ENCODE measurements around the gene TPSD1.
"Not testable (repeated sequence)": the region's sequence is repeated elsewhere in the genome, so short reads cannot be mapped to it uniquely, and the experiment has no call there.

TPSD1 gene

GRCh38 chr16:1228227-1228626, 27.6 kb upstream of the TPSD1 start:
- H3K27me3 ChIP-seq (ENCODE audit: insufficient read depth, low read depth) = peaks cover 35% of the 10 kb centered on the region
- H3K9ac ChIP-seq; H3K27ac ChIP-seq; H3K36me3 ChIP-seq (ENCODE audit: insufficient read depth); H3K79me2 ChIP-seq (ENCODE audit: insufficient read depth, low read depth); H2AFZ ChIP-seq (ENCODE audit: low read depth); H4K20me1 ChIP-seq (ENCODE audit: insufficient read depth); H3K4me3 ChIP-seq (IDR thresholded peaks at IDR 0.05; ENCODE audit: insufficient read depth, low read depth, low read length); H3K4me2 ChIP-seq; H3K4me1 ChIP-seq (ENCODE audit: low read depth, poor library complexity, severe bottlenecking): not testable (repeated sequence)

GRCh38 chr16:1229476-1229875, 26.4 kb upstream of the TPSD1 start:
- H3K9ac ChIP-seq; H2AFZ ChIP-seq (ENCODE audit: low read depth); H3K36me3 ChIP-seq (ENCODE audit: insufficient read depth); H3K27ac ChIP-seq; H3K4me2 ChIP-seq; H3K4me3 ChIP-seq (IDR thresholded peaks at IDR 0.05; ENCODE audit: insufficient read depth, low read depth, low read length); H4K20me1 ChIP-seq (ENCODE audit: insufficient read depth); H3K79me2 ChIP-seq (ENCODE audit: insufficient read depth, low read depth); H3K4me1 ChIP-seq (ENCODE audit: low read depth, poor library complexity, severe bottlenecking): not testable (repeated sequence)
- peaks cover 24% of the 10 kb centered on the region for H3K27me3 ChIP-seq (ENCODE audit: insufficient read depth, low read depth)

- H3K4me3 ChIP-seq (IDR thresholded peaks at IDR 0.05; ENCODE audit: insufficient read depth, low read depth, low read length); H3K4me1 ChIP-seq (ENCODE audit: low read depth, poor library complexity, severe bottlenecking); H3K36me3 ChIP-seq (ENCODE audit: insufficient read depth); H4K20me1 ChIP-seq (ENCODE audit: insufficient read depth); H2AFZ ChIP-seq (ENCODE audit: low read depth); H3K4me2 ChIP-seq; H3K9ac ChIP-seq; H3K27ac ChIP-seq; H3K79me2 ChIP-seq (ENCODE audit: insufficient read depth, low read depth): not testable (repeated sequence)
- peaks cover 20% of the 10 kb centered on the region for H3K27me3 ChIP-seq (ENCODE audit: insufficient read depth, low read depth)
Measured at GRCh38 chr16:1230084-1230470, 25.8 kb upstream of the TPSD1 start, which contains the start of gene TPSB2. TSS of gene TPSB2 (minus strand) at chr16:1230184. CDS start at chr16:1229951, 233 bp downstream.

- H3K36me3 ChIP-seq (ENCODE audit: insufficient read depth); H3K79me2 ChIP-seq (ENCODE audit: insufficient read depth, low read depth): not testable (repeated sequence)
Measured at GRCh38 chr16:1230471-1231212, 25.2 kb upstream of the TPSD1 start.

GRCh38 chr16:1231301-1231700, 24.6 kb upstream of the TPSD1 start:
- H3K4me2 ChIP-seq; H3K79me2 ChIP-seq (ENCODE audit: insufficient read depth, low read depth); H3K9ac ChIP-seq; H2AFZ ChIP-seq (ENCODE audit: low read depth); H3K27ac ChIP-seq; H4K20me1 ChIP-seq (ENCODE audit: insufficient read depth); H3K4me1 ChIP-seq (ENCODE audit: low read depth, poor library complexity, severe bottlenecking); H3K27me3 ChIP-seq (ENCODE audit: insufficient read depth, low read depth); H3K36me3 ChIP-seq (ENCODE audit: insufficient read depth); H3K4me3 ChIP-seq (IDR thresholded peaks at IDR 0.05; ENCODE audit: insufficient read depth, low read depth, low read length): not testable (repeated sequence)

More at GRCh38 chr16:1230471-1231212, 25.2 kb upstream of the TPSD1 start:
- H4K20me1 ChIP-seq (ENCODE audit: insufficient read depth); H3K27ac ChIP-seq; H2AFZ ChIP-seq (ENCODE audit: low read depth); H3K4me2 ChIP-seq; H3K9ac ChIP-seq; H3K4me1 ChIP-seq (ENCODE audit: low read depth, poor library complexity, severe bottlenecking); H3K4me3 ChIP-seq (IDR thresholded peaks at IDR 0.05; ENCODE audit: insufficient read depth, low read depth, low read length): not testable (repeated sequence)
- H3K27me3 ChIP-seq (ENCODE audit: insufficient read depth, low read depth) = peaks cover 14% of the 10 kb centered on the region

GRCh38 chr16:1232049-1232748, 23.7 kb upstream of the TPSD1 start:
- not testable (repeated sequence) for H3K36me3 ChIP-seq (ENCODE audit: insufficient read depth); H3K4me2 ChIP-seq; H4K20me1 ChIP-seq (ENCODE audit: insufficient read depth); H3K79me2 ChIP-seq (ENCODE audit: insufficient read depth, low read depth); H3K27ac ChIP-seq; H2AFZ ChIP-seq (ENCODE audit: low read depth); H3K4me3 ChIP-seq (IDR thresholded peaks at IDR 0.05; ENCODE audit: insufficient read depth, low read depth, low read length); H3K4me1 ChIP-seq (ENCODE audit: low read depth, poor library complexity, severe bottlenecking); H3K9ac ChIP-seq; H3K27me3 ChIP-seq (ENCODE audit: insufficient read depth, low read depth)

GRCh38 chr16:1236659-1237058, 19.2 kb upstream of the TPSD1 start:
- not testable (repeated sequence) for H4K20me1 ChIP-seq (ENCODE audit: insufficient read depth); H2AFZ ChIP-seq (ENCODE audit: low read depth); H3K79me2 ChIP-seq (ENCODE audit: insufficient read depth, low read depth); H3K4me3 ChIP-seq (IDR thresholded peaks at IDR 0.05; ENCODE audit: insufficient read depth, low read depth, low read length); H3K36me3 ChIP-seq (ENCODE audit: insufficient read depth); H3K9ac ChIP-seq; H3K27ac ChIP-seq; H3K27me3 ChIP-seq (ENCODE audit: insufficient read depth, low read depth); H3K4me2 ChIP-seq; H3K4me1 ChIP-seq (ENCODE audit: low read depth, poor library complexity, severe bottlenecking)

All from KMS-11 (cell line).